Mammary epithelial cell (primary cell): ENCODE results near the gene CNIH3.

ENCODE experiments used
- EZH2 ChIP-seq: IDR thresholded peaks from 2 replicates; pipeline ENCODE4 v1.6.1; 2012; ENCODE audit warnings: low read length, inconsistent platforms, borderline replicate concordance
- TF ChIP-seq, protein P1 (sequence below), 2 donors: IDR thresholded peaks in 1 of 2; conservative IDR thresholded peaks in 1 of 2; 2 replicates each; pipeline ENCODE4 v1.5.1; 2011 to 2012; ENCODE audit warnings: inconsistent platforms in 2 of 2, low read length in 2 of 2, mild to moderate bottlenecking in 2 of 2, control low read depth in 1 of 2, low read depth in 1 of 2; ENCODE audit not compliant: insufficient read depth in 1 of 2; ENCODE audit errors: extremely low read depth in 1 of 2

DNA sequence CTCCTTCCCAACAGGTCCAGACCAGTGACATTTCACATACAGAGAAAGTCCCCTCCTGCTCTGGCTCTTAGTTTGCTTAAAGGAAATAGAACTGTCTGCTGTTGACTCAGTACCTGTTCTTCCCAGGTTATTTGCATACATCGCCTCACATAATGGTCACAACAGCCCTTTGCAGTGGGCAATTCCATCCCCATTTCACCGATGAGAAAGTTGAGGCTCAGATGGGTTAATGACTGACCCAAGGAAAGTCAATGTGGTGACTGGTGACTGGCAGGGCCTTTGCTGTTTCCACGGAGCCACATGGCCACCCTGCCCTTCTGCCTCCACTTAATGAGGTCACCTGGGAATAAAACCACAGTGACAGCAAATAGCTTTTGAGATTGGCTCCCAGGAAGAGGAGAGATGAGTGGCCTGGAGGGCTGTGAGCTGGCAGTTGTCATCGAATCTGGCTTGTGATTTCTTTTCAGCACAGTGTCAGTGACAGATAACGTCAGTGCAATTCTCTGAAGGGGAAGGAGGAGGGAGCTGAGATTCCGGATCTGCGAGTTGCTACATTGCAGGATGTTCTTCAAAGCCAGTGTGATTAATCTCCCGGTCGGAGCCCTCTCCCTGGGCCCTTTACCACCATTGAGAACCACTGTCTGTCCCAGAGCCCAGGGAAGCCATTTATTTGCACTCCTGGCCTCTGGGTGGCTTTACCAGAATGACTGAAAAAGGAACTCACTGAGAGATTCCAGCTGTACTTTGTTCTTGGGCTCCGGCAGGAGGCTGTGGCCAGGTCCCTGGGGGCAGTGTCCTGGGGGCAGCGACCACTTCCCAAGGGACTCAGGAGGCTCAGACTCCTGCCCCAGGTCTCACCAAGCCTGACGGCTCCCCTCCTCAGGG lies 117.2 kb downstream of the CNIH3 start:
- TF ChIP-seq, protein P1, sequence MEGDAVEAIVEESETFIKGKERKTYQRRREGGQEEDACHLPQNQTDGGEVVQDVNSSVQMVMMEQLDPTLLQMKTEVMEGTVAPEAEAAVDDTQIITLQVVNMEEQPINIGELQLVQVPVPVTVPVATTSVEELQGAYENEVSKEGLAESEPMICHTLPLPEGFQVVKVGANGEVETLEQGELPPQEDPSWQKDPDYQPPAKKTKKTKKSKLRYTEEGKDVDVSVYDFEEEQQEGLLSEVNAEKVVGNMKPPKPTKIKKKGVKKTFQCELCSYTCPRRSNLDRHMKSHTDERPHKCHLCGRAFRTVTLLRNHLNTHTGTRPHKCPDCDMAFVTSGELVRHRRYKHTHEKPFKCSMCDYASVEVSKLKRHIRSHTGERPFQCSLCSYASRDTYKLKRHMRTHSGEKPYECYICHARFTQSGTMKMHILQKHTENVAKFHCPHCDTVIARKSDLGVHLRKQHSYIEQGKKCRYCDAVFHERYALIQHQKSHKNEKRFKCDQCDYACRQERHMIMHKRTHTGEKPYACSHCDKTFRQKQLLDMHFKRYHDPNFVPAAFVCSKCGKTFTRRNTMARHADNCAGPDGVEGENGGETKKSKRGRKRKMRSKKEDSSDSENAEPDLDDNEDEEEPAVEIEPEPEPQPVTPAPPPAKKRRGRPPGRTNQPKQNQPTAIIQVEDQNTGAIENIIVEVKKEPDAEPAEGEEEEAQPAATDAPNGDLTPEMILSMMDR (conservative IDR thresholded peaks at IDR 0.05 in 1 of 2, IDR thresholded peaks at IDR 0.05 in 1 of 2; ENCODE audit: extremely low read depth in 1 of 2, insufficient read depth in 1 of 2, low read depth in 1 of 2, low read length in 2 of 2), result no peak
- no peak for TF ChIP-seq EZH2
